HCT116 (cell line): Measurements from ENCODE around the gene RYR2. TPM values are rescaled to one million over a fixed set of nuclear protein-coding genes. Genes with fewer than 3 reads are reported as not detected.

Experiments
- ATAC-seq: fragments of 200-7000 bp; cut with Tn5 transposase; 2 replicates; pipeline ENCODE4 v1.9.1; 2020; ENCODE audit warnings: mild to moderate bottlenecking, moderate library complexity
- BruUV-seq: library from RNA; stranded (reverse); fragments of 400-500 nt; replicated peaks from 2 replicates; lab custom pipeline; 2021; lab: Mats Ljungman, UMichigan
- CTCF ChIA-PET: fragments of 300-600 bp; sonication (Branson Sonifier 250); formaldehyde crosslinking; loops from one replicate; lab custom pipeline; 2021; ENCODE audit warnings: antibody characterized with exemption; lab: Charles Lee
- POLR2A ChIA-PET: fragments of 300-600, 350-600 bp; sonication (Branson Sonifier 250); formaldehyde crosslinking; loops from one replicate; lab custom pipeline; 2021; ENCODE audit warnings: antibody characterized with exemption; lab: Charles Lee
- RAD21 ChIA-PET, 2 experiments: fragments of 300-600 bp; sonication (Branson Sonifier 250); formaldehyde crosslinking; loops; one replicate each; lab custom pipeline; 2023; ENCODE audit warnings: low total read pairs in 2 of 2; ENCODE audit not compliant: uncharacterized antibody in 2 of 2, unreplicated experiment in 2 of 2, low non-redundant PET in 1 of 2; lab: Charles Lee
- DNase-seq: peaks from one replicate; pipeline ENCODE4 v3.0.0-alpha.2; 2010; ENCODE audit warnings: low read depth, low spot score
- H2AFZ ChIP-seq: fragments of 200-600 bp; shearing (Covaris generic), sonication (generic); 2 replicates; pipeline ENCODE4 v1.6.1; 2017; ENCODE audit warnings: low read depth, mixed run types, mixed read lengths, antibody characterized with exemption, low read length; ENCODE audit not compliant: poor library complexity, severe bottlenecking
- H3K27ac ChIP-seq: 2 replicates; pipeline ENCODE4 v1.5.1; 2012; ENCODE audit warnings: low read depth, low read length
- H3K27me3 ChIP-seq: fragments of 200-600 bp; sonication (generic); 2 replicates; pipeline ENCODE4 v1.6.1; 2016; ENCODE audit warnings: mixed run types, low read length, mixed read lengths; ENCODE audit not compliant: insufficient read depth
- H3K36me3 ChIP-seq, 2 experiments: fragments of 200-500 bp in 1 of 2; fragments of 200-600 bp in 1 of 2; sonication (Bioruptor generic) in 1 of 2; sonication (generic) in 1 of 2; 2 replicates each; pipeline versions ENCODE4 v1.5.1 to v1.6.1; 2014 to 2016; ENCODE audit warnings: low read length in 2 of 2, inconsistent platforms in 1 of 2, mixed read lengths in 1 of 2, mixed run types in 1 of 2; ENCODE audit not compliant: insufficient read depth in 2 of 2, control insufficient read depth in 1 of 2
- H3K4me1 ChIP-seq, 2 experiments: fragments of 200-600 bp in 1 of 2; sonication (generic) in 1 of 2; 2 replicates each; pipeline versions ENCODE4 v1.5.1 to v1.6.1; 2012 to 2017; ENCODE audit warnings: low read length in 2 of 2, inconsistent platforms in 1 of 2, mild to moderate bottlenecking in 1 of 2, mixed read lengths in 1 of 2, mixed run types in 1 of 2, moderate library complexity in 1 of 2; ENCODE audit not compliant: insufficient read depth in 2 of 2, control insufficient read depth in 1 of 2
- H3K4me2 ChIP-seq: fragments of 200-600 bp; sonication (generic); 2 replicates; pipeline ENCODE4 v1.6.1; 2017; ENCODE audit warnings: mixed run types, low read length, mixed read lengths
- H3K4me3 ChIP-seq, 2 experiments: fragments of 200-600 bp in 1 of 2; sonication (generic) in 1 of 2; replicated peaks in 1 of 2; 2 replicates each; pipeline ENCODE4 v1.5.1; 2011 to 2016; ENCODE audit warnings: low read length in 2 of 2, control low read depth in 1 of 2, low read depth in 1 of 2, mild to moderate bottlenecking in 1 of 2, mixed read lengths in 1 of 2, mixed run types in 1 of 2
- H3K79me2 ChIP-seq: fragments of 200-600 bp; sonication (generic); 2 replicates; pipeline ENCODE4 v1.6.1; 2017; ENCODE audit warnings: mild to moderate bottlenecking, mixed run types, low read length, moderate library complexity, mixed read lengths; ENCODE audit not compliant: insufficient read depth
- H3K9ac ChIP-seq: fragments of 200-600 bp; sonication (generic); 2 replicates; pipeline ENCODE4 v1.6.1; 2016; ENCODE audit warnings: low read length, mixed read lengths
- H3K9me2 ChIP-seq: fragments of 200-600 bp; sonication (generic), shearing (Covaris generic); 2 replicates; pipeline ENCODE4 v1.6.1; 2017; ENCODE audit warnings: mixed run types, mild to moderate bottlenecking, moderate library complexity; ENCODE audit not compliant: insufficient read depth
- H3K9me3 ChIP-seq, 2 experiments: fragments of 200-500 bp in 1 of 2; fragments of 200-600 bp in 1 of 2; sonication (Bioruptor generic) in 1 of 2; sonication (generic) in 1 of 2; 2 replicates each; pipeline ENCODE4 v1.6.1; 2014 to 2017; ENCODE audit warnings: low read length in 2 of 2, mixed read lengths in 2 of 2, inconsistent platforms in 1 of 2, low read depth in 1 of 2, mild to moderate bottlenecking in 1 of 2, mixed run types in 1 of 2, moderate library complexity in 1 of 2; ENCODE audit not compliant: control insufficient read depth in 1 of 2, insufficient read depth in 1 of 2
- H4K20me1 ChIP-seq: fragments of 200-600 bp; sonication (generic), shearing (Covaris generic); 2 replicates; pipeline ENCODE4 v1.6.1; 2017; ENCODE audit warnings: mixed run types, mild to moderate bottlenecking, moderate library complexity; ENCODE audit not compliant: insufficient read depth
- CEBPB ChIP-seq: IDR thresholded peaks from 2 replicates; pipeline ENCODE4 v1.6.1; 2012; ENCODE audit warnings: low read depth
- EGR1 ChIP-seq: IDR thresholded peaks from 2 replicates; pipeline ENCODE4 v1.6.1; 2012; ENCODE audit warnings: low read depth
- EZH2 ChIP-seq: fragments of 200-600 bp; sonication (generic); IDR thresholded peaks from 2 replicates; pipeline ENCODE4 v1.6.1; 2017; ENCODE audit warnings: antibody characterized with exemption, mixed run types
- EZH2phosphoT487 ChIP-seq: fragments of 200-600 bp; IDR thresholded peaks from 2 replicates; pipeline ENCODE4 v1.6.1; 2018; ENCODE audit warnings: antibody characterized with exemption, borderline replicate concordance
- JUND ChIP-seq: IDR thresholded peaks from 2 replicates; pipeline ENCODE4 v1.6.1; 2012
- SP1 ChIP-seq: IDR thresholded peaks from 2 replicates; pipeline ENCODE4 v1.6.1; 2012; ENCODE audit warnings: low read depth
- SRF ChIP-seq: IDR thresholded peaks from 2 replicates; pipeline ENCODE4 v1.6.1; 2012; ENCODE audit warnings: low read depth
- intact Hi-C: fragments of 100-400 bp; cut with micrococcal nuclease; formaldehyde crosslinking; loops from 2 replicates; pipeline ENCODE4 v1.10.0; 2022
- total RNA-seq: library from RNA; stranded (reverse); gene quantifications from one replicate; pipeline ENCODE4 v1.2.1, GENCODE V29; 2021; ENCODE audit not compliant: unreplicated experiment
- TF ChIP-seq, protein P1 (sequence below): IDR thresholded peaks from 2 replicates; pipeline ENCODE4 v1.6.1; 2012
- TF ChIP-seq, protein P2 (sequence below): IDR thresholded peaks from 2 replicates; pipeline ENCODE4 v1.6.1; 2012; ENCODE audit warnings: low read depth
- TF ChIP-seq, protein P3 (sequence below), 3 experiments: fragments of 200-600 bp in 1 of 3; sonication (generic) in 1 of 3; IDR thresholded peaks in 2 of 3; conservative IDR thresholded peaks in 1 of 3; 2 replicates each; pipeline ENCODE4 v1.5.1; 2012 to 2017; ENCODE audit warnings: low read depth in 2 of 3, low read length in 2 of 3, antibody characterized with exemption in 1 of 3, borderline replicate concordance in 1 of 3, control low read depth in 1 of 3, mild to moderate bottlenecking in 1 of 3, mixed read lengths in 1 of 3, mixed run types in 1 of 3, moderate library complexity in 1 of 3; ENCODE audit not compliant: insufficient read depth in 1 of 3

Gene RYR2
- total RNA-seq, 1 experiment from 2014 or later = 0.02 TPM

- no peaks in the 10 kb centered on the region for H3K79me2 ChIP-seq
- H3K36me3 ChIP-seq = no peaks in the 10 kb centered on the region
- ChIA-PET POLR2A (no interaction called here), RAD21 (no interaction called here), CTCF (no interaction called here)
- intact Hi-C loops = no loop called here
- H3K4me3 ChIP-seq = no peak overlapping the region
- H3K27me3 ChIP-seq = 0 out of 2 replicates have a peak, but pooled peaks cover 6% of the 10 kb centered on the region
- ATAC-seq (no peak), DNase-seq (no peak)
- H3K9me2 ChIP-seq = no peaks in the 10 kb centered on the region
- TF ChIP-seq CEBPB (no peak), SP1 (no peak), SRF (no peak), EZH2 (no peak), JUND (no peak), EGR1 (no peak), EZH2phosphoT487 (no peak)
- TF ChIP-seq, protein P1, sequence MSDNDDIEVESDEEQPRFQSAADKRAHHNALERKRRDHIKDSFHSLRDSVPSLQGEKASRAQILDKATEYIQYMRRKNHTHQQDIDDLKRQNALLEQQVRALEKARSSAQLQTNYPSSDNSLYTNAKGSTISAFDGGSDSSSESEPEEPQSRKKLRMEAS = no peak
- TF ChIP-seq, protein P2, sequence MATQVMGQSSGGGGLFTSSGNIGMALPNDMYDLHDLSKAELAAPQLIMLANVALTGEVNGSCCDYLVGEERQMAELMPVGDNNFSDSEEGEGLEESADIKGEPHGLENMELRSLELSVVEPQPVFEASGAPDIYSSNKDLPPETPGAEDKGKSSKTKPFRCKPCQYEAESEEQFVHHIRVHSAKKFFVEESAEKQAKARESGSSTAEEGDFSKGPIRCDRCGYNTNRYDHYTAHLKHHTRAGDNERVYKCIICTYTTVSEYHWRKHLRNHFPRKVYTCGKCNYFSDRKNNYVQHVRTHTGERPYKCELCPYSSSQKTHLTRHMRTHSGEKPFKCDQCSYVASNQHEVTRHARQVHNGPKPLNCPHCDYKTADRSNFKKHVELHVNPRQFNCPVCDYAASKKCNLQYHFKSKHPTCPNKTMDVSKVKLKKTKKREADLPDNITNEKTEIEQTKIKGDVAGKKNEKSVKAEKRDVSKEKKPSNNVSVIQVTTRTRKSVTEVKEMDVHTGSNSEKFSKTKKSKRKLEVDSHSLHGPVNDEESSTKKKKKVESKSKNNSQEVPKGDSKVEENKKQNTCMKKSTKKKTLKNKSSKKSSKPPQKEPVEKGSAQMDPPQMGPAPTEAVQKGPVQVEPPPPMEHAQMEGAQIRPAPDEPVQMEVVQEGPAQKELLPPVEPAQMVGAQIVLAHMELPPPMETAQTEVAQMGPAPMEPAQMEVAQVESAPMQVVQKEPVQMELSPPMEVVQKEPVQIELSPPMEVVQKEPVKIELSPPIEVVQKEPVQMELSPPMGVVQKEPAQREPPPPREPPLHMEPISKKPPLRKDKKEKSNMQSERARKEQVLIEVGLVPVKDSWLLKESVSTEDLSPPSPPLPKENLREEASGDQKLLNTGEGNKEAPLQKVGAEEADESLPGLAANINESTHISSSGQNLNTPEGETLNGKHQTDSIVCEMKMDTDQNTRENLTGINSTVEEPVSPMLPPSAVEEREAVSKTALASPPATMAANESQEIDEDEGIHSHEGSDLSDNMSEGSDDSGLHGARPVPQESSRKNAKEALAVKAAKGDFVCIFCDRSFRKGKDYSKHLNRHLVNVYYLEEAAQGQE = no peak
- TF ChIP-seq, protein P3, sequence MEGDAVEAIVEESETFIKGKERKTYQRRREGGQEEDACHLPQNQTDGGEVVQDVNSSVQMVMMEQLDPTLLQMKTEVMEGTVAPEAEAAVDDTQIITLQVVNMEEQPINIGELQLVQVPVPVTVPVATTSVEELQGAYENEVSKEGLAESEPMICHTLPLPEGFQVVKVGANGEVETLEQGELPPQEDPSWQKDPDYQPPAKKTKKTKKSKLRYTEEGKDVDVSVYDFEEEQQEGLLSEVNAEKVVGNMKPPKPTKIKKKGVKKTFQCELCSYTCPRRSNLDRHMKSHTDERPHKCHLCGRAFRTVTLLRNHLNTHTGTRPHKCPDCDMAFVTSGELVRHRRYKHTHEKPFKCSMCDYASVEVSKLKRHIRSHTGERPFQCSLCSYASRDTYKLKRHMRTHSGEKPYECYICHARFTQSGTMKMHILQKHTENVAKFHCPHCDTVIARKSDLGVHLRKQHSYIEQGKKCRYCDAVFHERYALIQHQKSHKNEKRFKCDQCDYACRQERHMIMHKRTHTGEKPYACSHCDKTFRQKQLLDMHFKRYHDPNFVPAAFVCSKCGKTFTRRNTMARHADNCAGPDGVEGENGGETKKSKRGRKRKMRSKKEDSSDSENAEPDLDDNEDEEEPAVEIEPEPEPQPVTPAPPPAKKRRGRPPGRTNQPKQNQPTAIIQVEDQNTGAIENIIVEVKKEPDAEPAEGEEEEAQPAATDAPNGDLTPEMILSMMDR (IDR thresholded peaks at IDR 0.05 in 2 of 3, conservative IDR thresholded peaks at IDR 0.05 in 1 of 3; ENCODE audit: borderline replicate concordance in 1 of 3, insufficient read depth in 1 of 3, low read depth in 2 of 3, low read length in 2 of 3) = no peak
- no peak overlapping the region for H2AFZ ChIP-seq
- H3K4me2 ChIP-seq = no peak overlapping the region
- H3K27ac ChIP-seq = no peak overlapping the region
- H3K9me3 ChIP-seq = no peaks in the 10 kb centered on the region
- no peak overlapping the region for H3K9ac ChIP-seq
- no TSS peak for BruUV-seq
- H4K20me1 ChIP-seq = no peaks in the 10 kb centered on the region
- no peaks in the 10 kb centered on the region for H3K4me1 ChIP-seq
Measured at GRCh38 chr1:237041461-237041794, 556 bp upstream of the RYR2 start.
